ENCODE measurements around the gene AKR1C3.

AKR1C3 gene

DNA sequence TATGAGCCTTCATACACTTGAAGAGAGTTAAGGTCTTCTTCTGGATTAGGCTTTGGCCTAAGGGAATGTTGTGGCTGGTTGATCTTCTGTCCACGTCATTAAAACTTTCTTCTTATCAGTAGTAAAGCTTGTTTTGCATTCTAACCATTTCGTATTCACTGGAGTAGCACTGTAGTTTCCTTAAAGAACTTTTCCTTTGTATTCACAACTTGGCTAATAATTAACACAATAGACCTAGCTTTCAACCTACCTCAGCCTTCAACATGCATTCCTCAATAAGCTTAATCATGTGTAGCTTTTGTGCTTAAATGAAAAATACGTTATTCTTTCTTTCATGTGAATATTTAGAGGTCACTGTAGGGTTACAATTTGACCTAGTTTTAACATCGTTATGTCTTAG lies 48.0 kb downstream of the AKR1C3 start:
- DNase-seq = no peak

DNA sequence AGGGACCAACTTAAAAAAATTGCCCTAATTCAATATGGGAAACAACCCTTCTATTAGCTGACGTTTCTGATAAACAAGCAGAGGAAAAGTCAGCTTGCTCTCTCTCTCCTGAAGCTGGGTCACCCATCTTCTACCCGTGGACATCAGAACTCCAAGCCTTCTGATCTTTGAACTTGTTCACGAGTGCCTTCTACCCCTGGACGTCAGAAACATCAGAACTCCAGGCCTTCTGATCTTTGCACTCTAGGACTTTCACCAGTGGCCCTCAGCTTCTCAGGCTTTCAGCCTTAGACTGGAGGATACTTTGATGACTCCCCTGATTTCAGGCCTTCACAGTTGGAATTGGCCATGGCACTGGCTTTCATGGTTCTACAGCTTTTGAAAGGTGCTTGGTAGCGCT lies 48.9 kb downstream of the AKR1C3 start:
- no peak for DNase-seq

DNA sequence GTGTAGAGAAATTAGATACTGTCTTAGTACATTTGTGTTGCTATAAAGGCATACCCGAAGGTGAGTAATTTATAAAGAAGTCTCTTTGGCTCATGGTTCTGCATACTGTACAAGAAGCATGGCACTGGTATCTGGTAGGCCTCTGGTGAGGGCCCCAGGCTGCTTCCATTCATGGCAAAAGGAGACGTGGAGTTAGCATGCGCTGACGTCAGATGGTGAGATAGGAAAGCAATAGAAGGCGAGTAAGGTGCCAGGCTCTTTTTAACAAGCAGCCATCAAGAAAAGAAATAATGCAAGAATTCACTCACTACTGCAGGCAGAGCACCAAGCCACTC lies 52.7 kb downstream of the AKR1C3 start:
- no peak for DNase-seq

- DNase-seq = no peak
These were observed 53.2 kb downstream of the AKR1C3 start for GRCh38 chr10:5147255-5147980.

GRCh38 chr10:5147981-5148677 lies 53.9 kb downstream of the AKR1C3 start:
- DNase-seq = no peak

GRCh38 chr10:5148678-5149032 lies 54.4 kb downstream of the AKR1C3 start:
- DNase-seq = no peak

DNA sequence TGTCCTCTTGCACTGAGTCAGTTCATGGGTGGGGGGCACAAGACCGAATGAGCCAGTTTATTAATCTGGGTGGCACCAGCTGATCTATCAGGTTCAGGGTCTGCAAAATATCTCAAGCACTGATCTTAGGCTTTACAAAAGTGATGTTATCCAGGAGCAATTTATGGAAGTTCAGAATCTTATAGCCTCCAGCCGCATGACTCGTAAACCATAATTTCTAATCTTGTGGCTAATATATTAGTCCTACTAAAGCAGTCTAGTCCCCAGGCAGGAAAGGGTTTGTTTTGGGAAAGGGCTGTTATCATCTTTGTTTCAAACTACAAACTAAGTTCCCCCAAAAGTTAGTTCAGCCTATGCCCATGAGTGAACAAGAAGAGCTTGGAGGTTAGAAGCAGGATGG lies 56.9 kb downstream of the AKR1C3 start:
- DNase-seq = no peak

DNA sequence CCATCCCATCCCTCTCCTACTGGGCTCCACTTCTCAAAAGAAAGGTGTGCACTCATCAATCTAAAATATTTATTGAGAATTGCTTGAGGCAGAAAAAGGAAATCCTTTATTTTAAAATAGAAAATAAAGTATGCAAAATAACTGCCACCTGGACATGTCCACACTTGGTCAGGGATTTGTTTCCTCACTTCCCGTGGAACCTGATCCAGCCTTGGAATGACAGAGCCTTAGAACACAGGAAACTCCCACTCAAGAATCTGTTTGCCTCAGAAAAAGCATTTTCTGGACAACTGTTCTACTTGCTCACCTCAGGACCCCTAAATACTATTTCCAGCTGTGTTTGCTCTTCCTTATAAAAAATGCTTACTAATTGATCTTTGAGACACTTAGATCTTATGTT lies 61.7 kb downstream of the AKR1C3 start:
- no peak for DNase-seq

Data from activated gamma-delta T cell treated with Interleukin-2 at 50 U/mL for 16 hours (primary cell).